H9 (cell line): ENCODE measurements around the gene ABHD16B. TPM values are rescaled to one million over a fixed set of nuclear protein-coding genes. Genes with fewer than 3 reads are reported as not detected.

Experiments used
- DNase-seq: peaks from one replicate; pipeline ENCODE4 v3.0.0-alpha.2; 2017
- H2AFZ ChIP-seq: one replicate; pipeline ENCODE4 v1.6.1; 2013; ENCODE audit warnings: mild to moderate bottlenecking, low read length, control low read depth, moderate library complexity
- H2AK5ac ChIP-seq: 2 replicates; pipeline ENCODE4 v1.6.1; 2013; ENCODE audit warnings: low read length, control low read depth, mixed read lengths; ENCODE audit not compliant: insufficient read length
- H2BK120ac ChIP-seq: one replicate; pipeline ENCODE4 v1.6.1; 2013; ENCODE audit warnings: low read depth, mild to moderate bottlenecking, low read length, control low read depth, inconsistent platforms; ENCODE audit not compliant: poor library complexity, severe bottlenecking
- H2BK12ac ChIP-seq: 2 replicates; pipeline ENCODE4 v1.6.1; 2013; ENCODE audit warnings: low read length, control low read depth, mixed read lengths, low read depth; ENCODE audit not compliant: insufficient read length
- H2BK15ac ChIP-seq: 2 replicates; pipeline ENCODE4 v1.6.1; 2013; ENCODE audit warnings: low read depth, low read length, control low read depth
- H2BK20ac ChIP-seq: one replicate; pipeline ENCODE4 v1.6.1; 2013; ENCODE audit warnings: low read depth, mild to moderate bottlenecking, low read length, control low read depth, inconsistent platforms; ENCODE audit not compliant: poor library complexity, severe bottlenecking
- H2BK5ac ChIP-seq: 2 replicates; pipeline ENCODE4 v1.6.1; 2013; ENCODE audit warnings: low read length, control low read depth, mixed read lengths; ENCODE audit not compliant: insufficient read length
- H3K14ac ChIP-seq: 2 replicates; pipeline ENCODE4 v1.6.1; 2013; ENCODE audit warnings: low read length, control low read depth; ENCODE audit not compliant: insufficient read depth
- H3K18ac ChIP-seq: 2 replicates; pipeline ENCODE4 v1.6.1; 2013; ENCODE audit warnings: low read depth, mild to moderate bottlenecking, mixed read lengths, low read length, control low read depth; ENCODE audit not compliant: insufficient read length
- H3K23ac ChIP-seq: 2 replicates; pipeline ENCODE4 v1.6.1; 2013; ENCODE audit warnings: low read length, control low read depth, mixed read lengths, low read depth; ENCODE audit not compliant: insufficient read length
- H3K23me2 ChIP-seq: 2 replicates; pipeline ENCODE4 v1.6.1; 2013; ENCODE audit warnings: low read depth, mild to moderate bottlenecking, mixed read lengths, low read length, control low read depth; ENCODE audit not compliant: insufficient read length, poor library complexity, severe bottlenecking
- H3K27ac ChIP-seq: 2 replicates; pipeline ENCODE4 v1.5.1; 2013; ENCODE audit warnings: low read length, control low read depth, mixed read lengths, low read depth; ENCODE audit not compliant: insufficient read length
- H3K27me3 ChIP-seq: 2 replicates; pipeline ENCODE4 v1.6.1; 2013; ENCODE audit warnings: low read length, control low read depth, inconsistent platforms; ENCODE audit not compliant: insufficient read depth
- H3K4ac ChIP-seq: 2 replicates; pipeline ENCODE4 v1.6.1; 2013; ENCODE audit warnings: low read depth, mild to moderate bottlenecking, control low read depth, inconsistent platforms, low read length, moderate library complexity
- H3K4me1 ChIP-seq: 2 replicates; pipeline ENCODE4 v1.6.1; 2013; ENCODE audit warnings: low read length, control low read depth, inconsistent platforms; ENCODE audit not compliant: insufficient read depth
- H3K4me2 ChIP-seq: 2 replicates; pipeline ENCODE4 v1.6.1; 2013; ENCODE audit warnings: low read length, control low read depth, mixed read lengths; ENCODE audit not compliant: insufficient read length, insufficient read depth
- H3K56ac ChIP-seq: 2 replicates; pipeline ENCODE4 v1.6.1; 2013; ENCODE audit warnings: low read depth, mild to moderate bottlenecking, mixed read lengths, low read length, control low read depth; ENCODE audit not compliant: insufficient read length
- H3K79me1 ChIP-seq: 2 replicates; pipeline ENCODE4 v1.6.1; 2013; ENCODE audit warnings: low read depth, mild to moderate bottlenecking, moderate library complexity, low read length, control low read depth, inconsistent platforms; ENCODE audit not compliant: insufficient read depth, poor library complexity, severe bottlenecking
- H3K79me2 ChIP-seq: 2 replicates; pipeline ENCODE4 v1.6.1; 2013; ENCODE audit warnings: low read length, control low read depth, inconsistent platforms; ENCODE audit not compliant: insufficient read depth
- H3K9ac ChIP-seq: 2 replicates; pipeline ENCODE4 v1.6.1; 2013; ENCODE audit warnings: low read length, control low read depth, mixed read lengths; ENCODE audit not compliant: insufficient read length; ENCODE audit errors: extremely low read depth
- H3K9me3 ChIP-seq: one replicate; pipeline ENCODE4 v1.6.1; 2013; ENCODE audit warnings: low read depth, low read length, inconsistent platforms; ENCODE audit not compliant: control insufficient read depth
- H3T11ph ChIP-seq: one replicate; pipeline ENCODE4 v1.6.1; 2013; ENCODE audit warnings: mild to moderate bottlenecking, low read length, control low read depth, inconsistent platforms
- H4K20me1 ChIP-seq: one replicate; pipeline ENCODE4 v1.6.1; 2013; ENCODE audit not compliant: control insufficient read depth, insufficient read length, insufficient read depth
- H4K5ac ChIP-seq: 2 replicates; pipeline ENCODE4 v1.6.1; 2013; ENCODE audit warnings: low read depth, mild to moderate bottlenecking, mixed read lengths, low read length, control low read depth; ENCODE audit not compliant: insufficient read length
- H4K8ac ChIP-seq: replicated peaks from 2 replicates; pipeline ENCODE4 v1.6.1; 2013; ENCODE audit warnings: low read length, control low read depth, mixed read lengths, low read depth; ENCODE audit not compliant: insufficient read length
- H4K91ac ChIP-seq: 2 replicates; pipeline ENCODE4 v1.6.1; 2013; ENCODE audit warnings: low read depth, mild to moderate bottlenecking, moderate library complexity, mixed read lengths, low read length, control low read depth; ENCODE audit not compliant: insufficient read length
- H3K27ac Mint-ChIP-seq, 3 experiments: 2 replicates in 2 of 3; 3 replicates in 1 of 3; pipeline ENCODE4 v1.8.0; 2020 to 2021; ENCODE audit warnings: mixed read lengths in 3 of 3, mild to moderate bottlenecking in 1 of 3, moderate library complexity in 1 of 3
- H3K27me3 Mint-ChIP-seq: 2 replicates; pipeline ENCODE4 v1.8.0; 2021; ENCODE audit warnings: low read depth, mild to moderate bottlenecking, moderate library complexity, mixed read lengths
- H3K36me3 Mint-ChIP-seq, 3 experiments: 2 replicates in 2 of 3; 3 replicates in 1 of 3; pipeline ENCODE4 v1.8.0; 2020 to 2021; ENCODE audit warnings: low read depth in 3 of 3, mixed read lengths in 3 of 3; ENCODE audit not compliant: insufficient read depth in 1 of 3
- H3K4me1 Mint-ChIP-seq, 2 experiments: 2 replicates each; pipeline ENCODE4 v1.8.0; 2020; ENCODE audit warnings: mixed read lengths in 2 of 2
- H3K4me3 Mint-ChIP-seq, 2 experiments: 2 replicates in 1 of 2; 3 replicates in 1 of 2; pipeline ENCODE4 v1.8.0; 2020 to 2021; ENCODE audit warnings: mild to moderate bottlenecking in 2 of 2, mixed read lengths in 2 of 2, moderate library complexity in 1 of 2
- H3K9me3 Mint-ChIP-seq, 2 experiments: 2 replicates in 1 of 2; 3 replicates in 1 of 2; pipeline ENCODE4 v1.8.0; 2020; ENCODE audit warnings: mild to moderate bottlenecking in 2 of 2, mixed read lengths in 2 of 2, moderate library complexity in 1 of 2
- CTCF ChIP-seq: fragments of 200-600 bp; sonication (generic); conservative IDR thresholded peaks from 3 replicates; pipeline ENCODE4 v1.8.0; 2021; ENCODE audit warnings: antibody characterized with exemption, mild to moderate bottlenecking
- WGBS: extraction: QIAGEN DNeasy Blood & Tissue Kit; methylation state at CpG from one replicate; pipeline ENCODE4 v1.1.7; 2013; ENCODE audit warnings: missing lambda C conversion rate, low lambda C conversion rate, mixed read lengths; ENCODE audit not compliant: insufficient read length; ENCODE audit errors: extremely low coverage; 5-methylcytosine and 5-hydroxymethylcytosine counted together
- total RNA-seq: library from RNA; stranded (reverse); gene quantifications from 2 replicates; pipeline ENCODE4 v1.2.1, GENCODE V29; 2021

The ABHD16B gene
- total RNA-seq, 1 experiment from 2014 or later, result not detected

DNA sequence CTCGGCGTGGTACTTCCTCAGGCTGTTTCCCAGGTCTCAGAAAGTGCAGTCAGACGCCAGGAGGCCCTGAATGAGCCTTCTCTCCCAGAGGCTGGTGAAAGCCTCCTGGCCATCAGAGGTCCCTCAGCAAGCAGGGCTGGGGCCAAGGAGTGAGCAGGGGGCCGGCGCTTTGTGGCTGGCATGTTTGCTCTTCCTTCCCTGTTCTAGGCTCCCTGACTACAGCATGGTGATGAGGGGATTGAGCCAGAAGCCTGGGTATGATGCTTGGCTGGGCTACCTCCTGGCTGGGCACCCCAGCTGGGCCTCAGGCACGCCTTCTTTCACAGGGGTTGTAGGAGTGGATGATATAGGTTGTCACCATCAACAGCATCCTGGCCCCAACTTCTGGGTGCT is 21.9 kb downstream of the ABHD16B start:
- Mint-ChIP-seq H3K4me3 (no peak overlapping the region), H3K36me3 (peaks cover 21 to 58% (median 56%) of the 10 kb centered on the region in 3 experiments; a peak in 6 of 7 replicates), H3K9me3 (no peaks in the 10 kb centered on the region), H3K4me1 (no peaks in the 10 kb centered on the region), H3K27me3 (no peaks in the 10 kb centered on the region), H3K27ac (no peak overlapping the region)
- Histone ChIP-seq H4K8ac (no peak overlapping the region), H3K9ac (no peak overlapping the region), H3K27ac (no peak overlapping the region), H3K79me2 (no peaks in the 10 kb centered on the region), H2BK120ac (no peak overlapping the region), H4K20me1 (no peaks in the 10 kb centered on the region), H2BK15ac (no peak overlapping the region), H4K91ac (no peak overlapping the region), H4K5ac (no peak overlapping the region), H2BK12ac (no peak overlapping the region), H2AFZ (no peak overlapping the region), H3K79me1 (no peaks in the 10 kb centered on the region), H3K9me3 (no peaks in the 10 kb centered on the region), H3T11ph (no peak overlapping the region), H3K23ac (no peak overlapping the region), H3K4me1 (no peaks in the 10 kb centered on the region), H3K23me2 (no peaks in the 10 kb centered on the region), H3K18ac (no peak overlapping the region), H3K27me3 (no peaks in the 10 kb centered on the region), H2BK5ac (no peak overlapping the region), H3K4ac (no peak overlapping the region), H3K14ac (no peak overlapping the region), H2BK20ac (no peak overlapping the region), H2AK5ac (no peak overlapping the region), H3K56ac (no peak overlapping the region), H3K4me2 (no peak overlapping the region)
- no peak for DNase-seq
- no peak for TF ChIP-seq CTCF
- no CpG with 5 or more reads among the region's 6 CpGs for WGBS
